ENCODE measurements around the gene CDH23.

CDH23 gene

DNA sequence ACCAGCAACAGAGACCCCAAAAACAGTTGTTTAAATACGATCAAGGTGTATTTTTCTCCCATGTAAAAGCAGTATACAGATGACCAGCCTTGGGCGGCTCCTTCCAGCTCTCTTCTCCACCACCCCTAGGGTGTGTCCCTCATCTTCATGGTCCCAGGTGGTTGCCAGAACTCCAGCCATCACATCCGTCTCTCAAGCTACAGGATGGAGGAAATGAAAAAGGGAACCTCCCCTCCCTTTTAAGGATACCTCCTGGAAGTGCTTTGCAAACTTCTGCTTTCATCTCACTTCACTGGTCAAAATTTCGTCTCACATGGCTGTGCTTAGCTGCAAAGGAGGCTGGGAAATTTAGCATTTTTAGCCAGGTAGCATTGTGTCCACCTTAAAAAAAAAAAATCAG, 263.6 kb downstream of the CDH23 start:
- H3K79me2 ChIP-seq, result peaks cover 6% of the 10 kb centered on the region
- no peaks in the 10 kb centered on the region for H3K36me3 ChIP-seq (ENCODE audit: control insufficient read depth, insufficient read depth, low read length)
- H3K27me3 ChIP-seq (ENCODE audit: control insufficient read depth, insufficient read depth, low read length), result no peaks in the 10 kb centered on the region
- no peak overlapping the region for H2AFZ ChIP-seq
- no peaks in the 10 kb centered on the region for H3K9me3 ChIP-seq (ENCODE audit: control insufficient read depth, low read length)
- no peak overlapping the region for H3K4me3 ChIP-seq (ENCODE audit: low read depth, low read length)
- no peaks in the 10 kb centered on the region for H3K4me1 ChIP-seq
- no peak overlapping the region for H3K4me2 ChIP-seq (ENCODE audit: low read length)
- H3K27ac ChIP-seq, result no peak overlapping the region
- H3K9ac ChIP-seq, result no peak overlapping the region
- TF ChIP-seq, protein P1, sequence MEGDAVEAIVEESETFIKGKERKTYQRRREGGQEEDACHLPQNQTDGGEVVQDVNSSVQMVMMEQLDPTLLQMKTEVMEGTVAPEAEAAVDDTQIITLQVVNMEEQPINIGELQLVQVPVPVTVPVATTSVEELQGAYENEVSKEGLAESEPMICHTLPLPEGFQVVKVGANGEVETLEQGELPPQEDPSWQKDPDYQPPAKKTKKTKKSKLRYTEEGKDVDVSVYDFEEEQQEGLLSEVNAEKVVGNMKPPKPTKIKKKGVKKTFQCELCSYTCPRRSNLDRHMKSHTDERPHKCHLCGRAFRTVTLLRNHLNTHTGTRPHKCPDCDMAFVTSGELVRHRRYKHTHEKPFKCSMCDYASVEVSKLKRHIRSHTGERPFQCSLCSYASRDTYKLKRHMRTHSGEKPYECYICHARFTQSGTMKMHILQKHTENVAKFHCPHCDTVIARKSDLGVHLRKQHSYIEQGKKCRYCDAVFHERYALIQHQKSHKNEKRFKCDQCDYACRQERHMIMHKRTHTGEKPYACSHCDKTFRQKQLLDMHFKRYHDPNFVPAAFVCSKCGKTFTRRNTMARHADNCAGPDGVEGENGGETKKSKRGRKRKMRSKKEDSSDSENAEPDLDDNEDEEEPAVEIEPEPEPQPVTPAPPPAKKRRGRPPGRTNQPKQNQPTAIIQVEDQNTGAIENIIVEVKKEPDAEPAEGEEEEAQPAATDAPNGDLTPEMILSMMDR (IDR thresholded peaks at IDR 0.05), result no peak

DNA sequence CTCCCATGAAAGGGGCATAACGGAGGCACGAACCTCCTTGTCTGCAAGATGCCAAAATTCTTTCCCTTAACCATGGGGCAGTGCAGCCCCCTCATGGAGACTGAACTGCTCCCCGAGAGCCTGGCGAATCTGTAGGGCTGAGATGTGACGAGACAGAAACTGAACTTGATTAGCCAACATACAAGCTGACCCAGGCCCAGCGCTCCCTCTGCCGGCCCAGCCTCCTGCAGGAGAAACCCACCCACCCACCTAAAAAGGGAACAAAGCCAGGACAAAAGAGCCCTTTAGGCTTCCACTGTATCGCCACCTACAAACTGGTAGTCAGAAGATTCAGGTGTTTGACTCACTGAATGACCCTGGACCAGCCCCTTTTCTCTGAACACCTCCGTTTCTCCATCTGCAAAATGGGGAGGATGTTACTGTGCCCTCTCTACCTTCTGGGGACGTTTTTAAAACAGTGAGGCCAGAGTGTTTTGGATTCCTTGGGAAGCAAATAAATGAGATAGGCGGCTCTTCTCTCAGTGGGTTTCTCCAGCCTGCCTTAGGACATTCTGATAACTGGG, 264.4 kb downstream of the CDH23 start:
- no peak overlapping the region for H2AFZ ChIP-seq
- TF ChIP-seq, protein P1 (IDR thresholded peaks at IDR 0.05), result no peak
- no peaks in the 10 kb centered on the region for H3K4me1 ChIP-seq
- no peak overlapping the region for H3K27ac ChIP-seq
- peaks cover 6% of the 10 kb centered on the region for H3K79me2 ChIP-seq
- no peaks in the 10 kb centered on the region for H3K36me3 ChIP-seq (ENCODE audit: control insufficient read depth, insufficient read depth, low read length)
- no peak overlapping the region for H3K4me3 ChIP-seq (ENCODE audit: low read depth, low read length)
- H3K27me3 ChIP-seq (ENCODE audit: control insufficient read depth, insufficient read depth, low read length), result no peaks in the 10 kb centered on the region
- H3K9me3 ChIP-seq (ENCODE audit: control insufficient read depth, low read length), result no peaks in the 10 kb centered on the region
- H3K4me2 ChIP-seq (ENCODE audit: low read length), result no peak overlapping the region
- no peak overlapping the region for H3K9ac ChIP-seq

DNA sequence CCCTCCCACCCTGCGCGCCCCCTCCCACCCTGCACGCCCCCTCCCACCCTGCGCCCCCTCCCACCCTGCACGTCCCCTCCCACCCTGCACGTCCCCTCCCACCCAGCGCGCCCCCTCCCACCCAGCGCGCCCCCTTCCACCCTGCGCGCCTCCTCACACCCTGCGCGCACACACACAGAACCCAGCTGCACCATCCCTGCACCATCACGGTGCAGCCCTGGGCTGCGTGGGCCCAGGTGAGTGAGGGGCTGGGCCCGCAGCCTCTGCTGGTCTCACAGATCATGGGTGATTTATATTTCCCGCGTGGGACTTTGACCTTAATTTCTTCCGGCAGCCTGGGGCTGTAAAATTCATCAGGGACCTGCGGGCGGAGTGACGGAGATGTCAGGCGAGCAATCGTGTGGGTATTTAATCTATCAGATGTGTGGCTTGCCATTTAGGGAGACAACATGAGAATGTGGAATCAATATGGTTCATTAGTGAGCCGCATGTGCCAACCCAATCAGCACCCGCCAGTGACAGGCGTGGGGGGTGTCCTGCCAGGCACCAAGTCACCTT, 265.1 kb downstream of the CDH23 start:
- no peak overlapping the region for H3K27ac ChIP-seq
- H3K4me2 ChIP-seq (ENCODE audit: low read length), result no peak overlapping the region
- H3K4me1 ChIP-seq, result no peaks in the 10 kb centered on the region
- H3K27me3 ChIP-seq (ENCODE audit: control insufficient read depth, insufficient read depth, low read length), result no peaks in the 10 kb centered on the region
- H3K4me3 ChIP-seq (ENCODE audit: low read depth, low read length), result no peak overlapping the region
- no peaks in the 10 kb centered on the region for H3K36me3 ChIP-seq (ENCODE audit: control insufficient read depth, insufficient read depth, low read length)
- H3K9me3 ChIP-seq (ENCODE audit: control insufficient read depth, low read length), result no peaks in the 10 kb centered on the region
- no peak overlapping the region for H3K9ac ChIP-seq
- TF ChIP-seq, protein P1 (IDR thresholded peaks at IDR 0.05), result no peak
- H3K79me2 ChIP-seq, result peaks cover 7% of the 10 kb centered on the region
- no peak overlapping the region for H2AFZ ChIP-seq

DNA sequence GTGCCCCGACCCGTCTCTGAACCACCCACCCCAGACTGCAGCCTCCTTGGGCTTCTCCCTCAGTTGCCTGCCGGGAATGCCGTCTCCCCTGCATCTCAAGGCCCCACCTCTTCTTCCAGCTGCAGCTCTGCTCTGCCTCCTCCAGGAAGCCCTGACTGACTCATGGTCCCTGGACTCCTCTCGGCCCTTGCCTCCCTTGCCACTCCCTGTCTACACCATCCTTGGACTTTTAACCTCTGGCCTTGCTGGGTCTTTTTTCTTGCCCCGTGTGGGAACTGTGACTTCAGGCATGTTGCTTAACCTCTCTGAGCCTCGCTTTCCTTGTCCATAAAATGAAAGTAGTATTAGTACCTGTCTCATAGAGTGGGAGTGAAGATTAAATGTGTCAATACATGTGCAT, 266.6 kb downstream of the CDH23 start:
- TF ChIP-seq, protein P1 (IDR thresholded peaks at IDR 0.05), result no peak

DNA sequence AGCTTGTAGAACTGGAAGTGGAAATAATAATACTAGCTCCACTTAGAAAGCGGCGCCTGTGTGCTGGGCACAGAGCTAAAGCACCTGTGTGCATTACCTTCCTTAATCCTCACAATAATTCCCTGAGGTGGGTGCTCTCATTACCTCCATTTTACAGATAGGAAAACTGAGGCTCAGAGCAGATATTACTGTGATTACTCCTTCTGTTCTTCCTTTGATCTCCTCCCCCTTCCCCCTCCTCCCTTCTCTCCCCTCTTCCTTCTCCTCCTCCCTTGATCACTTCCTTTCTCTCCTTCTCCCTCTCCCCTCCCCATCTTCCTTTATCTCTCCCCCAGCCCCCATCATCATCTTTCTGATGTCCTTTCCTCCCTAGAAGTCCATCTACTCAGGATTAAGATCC, 267.9 kb downstream of the CDH23 start:
- Histone ChIP-seq H3K27me3 (ENCODE audit: control insufficient read depth, insufficient read depth, low read length) (no peaks in the 10 kb centered on the region), H3K27ac (no peak overlapping the region), H3K9ac (no peak overlapping the region), H3K79me2 (peaks cover 9% of the 10 kb centered on the region), H3K9me3 (ENCODE audit: control insufficient read depth, low read length) (no peaks in the 10 kb centered on the region), H3K36me3 (ENCODE audit: control insufficient read depth, insufficient read depth, low read length) (no peaks in the 10 kb centered on the region), H2AFZ (no peak overlapping the region), H3K4me3 (ENCODE audit: low read depth, low read length) (no peak overlapping the region), H3K4me2 (ENCODE audit: low read length) (no peak overlapping the region), H3K4me1 (no peaks in the 10 kb centered on the region)
- TF ChIP-seq, protein P1 (IDR thresholded peaks at IDR 0.05), result no peak

More for the DNA sequence above, 266.6 kb downstream of the CDH23 start:
- H2AFZ ChIP-seq, result no peak overlapping the region
- H3K36me3 ChIP-seq (ENCODE audit: control insufficient read depth, insufficient read depth, low read length), result no peaks in the 10 kb centered on the region
- H3K4me3 ChIP-seq (ENCODE audit: low read depth, low read length), result no peak overlapping the region
- no peak overlapping the region for H3K9ac ChIP-seq
- peaks cover 9% of the 10 kb centered on the region for H3K79me2 ChIP-seq
- no peaks in the 10 kb centered on the region for H3K9me3 ChIP-seq (ENCODE audit: control insufficient read depth, low read length)
- H3K4me2 ChIP-seq (ENCODE audit: low read length), result no peak overlapping the region
- H3K27me3 ChIP-seq (ENCODE audit: control insufficient read depth, insufficient read depth, low read length), result no peaks in the 10 kb centered on the region
- no peaks in the 10 kb centered on the region for H3K4me1 ChIP-seq
- H3K27ac ChIP-seq, result no peak overlapping the region
